GM23338 (cell line): ENCODE results near the gene COLQ. TPM values are rescaled to one million over a fixed set of nuclear protein-coding genes. Genes with fewer than 3 reads are reported as not detected.

Experiments
- ATAC-seq: fragments of 200-7000 bp; cut with Tn5 transposase; 3 replicates; pipeline ENCODE4 v1.9.1; 2020
- DNase-seq: peaks from one replicate; pipeline ENCODE4 v3.0.0-alpha.2; 2015; ENCODE audit warnings: low spot score
- H2AFZ ChIP-seq: fragments of 200-600 bp; sonication (generic); 2 replicates; pipeline ENCODE4 v1.8.0; 2016; ENCODE audit warnings: antibody characterized with exemption, mild to moderate bottlenecking, moderate library complexity
- H3F3A ChIP-seq: fragments of 200-600 bp; sonication (generic); replicated peaks from 2 replicates; pipeline ENCODE4 v1.8.0; 2017; ENCODE audit warnings: antibody characterized with exemption, mixed run types, low read depth
- H3K27ac ChIP-seq: fragments of 200-600 bp; sonication (generic); 2 replicates; pipeline ENCODE4 v1.6.1; 2016; ENCODE audit warnings: low read depth
- H3K27me3 ChIP-seq: fragments of 200-600 bp; sonication (generic); 2 replicates; pipeline ENCODE4 v1.8.0; 2016; ENCODE audit warnings: mild to moderate bottlenecking, mixed run types, moderate library complexity; ENCODE audit not compliant: insufficient read depth
- H3K36me3 ChIP-seq: fragments of 200-600 bp; sonication (generic); 2 replicates; pipeline ENCODE4 v1.8.0; 2016; ENCODE audit warnings: mild to moderate bottlenecking; ENCODE audit not compliant: insufficient read depth
- H3K4me1 ChIP-seq: fragments of 200-600 bp; sonication (generic); 2 replicates; pipeline ENCODE4 v1.8.0; 2016; ENCODE audit warnings: mild to moderate bottlenecking, moderate library complexity; ENCODE audit not compliant: insufficient read depth
- H3K4me2 ChIP-seq: fragments of 200-600 bp; sonication (generic); 2 replicates; pipeline ENCODE4 v1.7.1; 2017; ENCODE audit warnings: mixed run types
- H3K4me3 ChIP-seq: fragments of 200-600 bp; sonication (generic); 2 replicates; pipeline ENCODE4 v1.6.1; 2016; ENCODE audit warnings: mixed run types
- H3K79me2 ChIP-seq: fragments of 200-600 bp; sonication (generic); replicated peaks from 2 replicates; pipeline ENCODE4 v1.8.0; 2017; ENCODE audit warnings: mild to moderate bottlenecking; ENCODE audit not compliant: insufficient read depth
- H3K9me2 ChIP-seq: fragments of 200-600 bp; sonication (generic); 2 replicates; pipeline ENCODE4 v1.8.0; 2017; ENCODE audit not compliant: insufficient read depth
- H4K20me1 ChIP-seq: fragments of 200-600 bp; sonication (generic); replicated peaks from 2 replicates; pipeline ENCODE4 v1.8.0; 2017; ENCODE audit warnings: mild to moderate bottlenecking; ENCODE audit not compliant: insufficient read depth
- H3K27ac Mint-ChIP-seq: 2 replicates; pipeline ENCODE4 v1.8.0; 2020; ENCODE audit warnings: inconsistent platforms, mild to moderate bottlenecking, moderate library complexity, mixed read lengths
- H3K27me3 Mint-ChIP-seq: 3 replicates; pipeline ENCODE4 v1.8.0; 2022; ENCODE audit warnings: low read depth, mild to moderate bottlenecking, moderate library complexity, mixed read lengths, inconsistent platforms; ENCODE audit not compliant: insufficient read depth, poor library complexity
- H3K36me3 Mint-ChIP-seq: 3 replicates; pipeline ENCODE4 v1.8.0; 2021; ENCODE audit warnings: low read depth, mild to moderate bottlenecking, inconsistent platforms, moderate library complexity, mixed read lengths
- H3K4me1 Mint-ChIP-seq: 3 replicates; pipeline ENCODE4 v1.8.0; 2020; ENCODE audit warnings: mild to moderate bottlenecking, inconsistent platforms, mixed read lengths
- H3K4me3 Mint-ChIP-seq: 3 replicates; pipeline ENCODE4 v1.8.0; 2021; ENCODE audit warnings: moderate library complexity, mild to moderate bottlenecking, inconsistent platforms, mixed read lengths
- H3K9me3 Mint-ChIP-seq: 3 replicates; pipeline ENCODE4 v1.8.0; 2020; ENCODE audit warnings: moderate library complexity, mild to moderate bottlenecking, inconsistent platforms, mixed read lengths
- CTCF ChIP-seq, 2 experiments: fragments of 200-600 bp in 1 of 2; sonication (generic) in 1 of 2; conservative IDR thresholded peaks; 2 replicates each; pipeline versions ENCODE4 v1.5.1 to v1.6.1; 2016 to 2017; ENCODE audit warnings: antibody characterized with exemption in 2 of 2, low read depth in 2 of 2, mild to moderate bottlenecking in 2 of 2, moderate library complexity in 1 of 2
- EZH2 ChIP-seq: fragments of 200-600 bp; sonication (generic); IDR thresholded peaks from one replicate; pipeline ENCODE4 v1.8.0; 2017; ENCODE audit warnings: antibody characterized with exemption, mild to moderate bottlenecking, low read depth; ENCODE audit not compliant: unreplicated experiment
- EZH2phosphoT487 ChIP-seq: fragments of 200-600 bp; sonication (generic); IDR thresholded peaks from one replicate; pipeline ENCODE4 v1.8.1; 2018; ENCODE audit warnings: antibody characterized with exemption; ENCODE audit not compliant: unreplicated experiment
- POLR2AphosphoS5 ChIP-seq: IDR thresholded peaks from 2 replicates; pipeline ENCODE4 v1.6.1; 2016; ENCODE audit warnings: antibody characterized with exemption, low read depth
- polyA plus RNA-seq: library from polyadenylated mRNA; unstranded; fragments of >200 nt; fragmentation: Nextera tagmentation; extraction: Ambion mirVana; gene quantifications from 2 replicates; pipeline ENCODE4 v1.2.1, GENCODE V29; 2016
- total RNA-seq: library from RNA; depleted of rRNA; stranded (reverse); fragments of >200 nt; shearing (Covaris generic); gene quantifications from 2 replicates; pipeline ENCODE4 v1.2.3, GENCODE V29; 2014
- TF ChIP-seq, protein P1 (sequence below): fragments of 250-450 bp; sonication (Bioruptor Pico); IDR thresholded peaks from 2 replicates; pipeline ENCODE4 v1.5.0; 2020; ENCODE audit warnings: mild to moderate bottlenecking, moderate library complexity
- TF ChIP-seq, protein P2 (sequence below): IDR thresholded peaks from 2 replicates; pipeline ENCODE4 v1.6.1; 2016; ENCODE audit warnings: antibody characterized with exemption

The COLQ gene
- total and polyA plus RNA-seq, 2 experiments from 2014 or later = 0.78 to 2.0 TPM

DNA sequence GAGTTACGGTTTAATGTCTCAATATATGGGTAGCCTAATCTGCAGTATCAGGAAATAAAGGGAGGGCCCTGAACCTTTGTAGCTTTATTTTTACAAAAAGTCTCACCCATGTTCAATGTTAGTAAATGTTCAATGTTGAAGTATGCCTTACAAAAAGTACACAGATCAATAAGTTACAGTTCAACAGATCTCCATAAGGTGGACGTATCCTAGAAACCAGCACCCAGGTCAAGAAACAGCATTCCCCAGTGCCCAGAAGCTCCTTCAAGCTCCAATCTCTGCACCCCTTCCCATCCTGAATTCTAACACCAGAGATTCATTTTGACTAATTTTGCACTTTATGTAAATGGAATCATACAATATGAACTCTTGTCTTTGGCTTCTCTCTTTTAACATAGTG, 31.3 kb downstream of the COLQ start (continued):
- TF ChIP-seq, protein P1, sequence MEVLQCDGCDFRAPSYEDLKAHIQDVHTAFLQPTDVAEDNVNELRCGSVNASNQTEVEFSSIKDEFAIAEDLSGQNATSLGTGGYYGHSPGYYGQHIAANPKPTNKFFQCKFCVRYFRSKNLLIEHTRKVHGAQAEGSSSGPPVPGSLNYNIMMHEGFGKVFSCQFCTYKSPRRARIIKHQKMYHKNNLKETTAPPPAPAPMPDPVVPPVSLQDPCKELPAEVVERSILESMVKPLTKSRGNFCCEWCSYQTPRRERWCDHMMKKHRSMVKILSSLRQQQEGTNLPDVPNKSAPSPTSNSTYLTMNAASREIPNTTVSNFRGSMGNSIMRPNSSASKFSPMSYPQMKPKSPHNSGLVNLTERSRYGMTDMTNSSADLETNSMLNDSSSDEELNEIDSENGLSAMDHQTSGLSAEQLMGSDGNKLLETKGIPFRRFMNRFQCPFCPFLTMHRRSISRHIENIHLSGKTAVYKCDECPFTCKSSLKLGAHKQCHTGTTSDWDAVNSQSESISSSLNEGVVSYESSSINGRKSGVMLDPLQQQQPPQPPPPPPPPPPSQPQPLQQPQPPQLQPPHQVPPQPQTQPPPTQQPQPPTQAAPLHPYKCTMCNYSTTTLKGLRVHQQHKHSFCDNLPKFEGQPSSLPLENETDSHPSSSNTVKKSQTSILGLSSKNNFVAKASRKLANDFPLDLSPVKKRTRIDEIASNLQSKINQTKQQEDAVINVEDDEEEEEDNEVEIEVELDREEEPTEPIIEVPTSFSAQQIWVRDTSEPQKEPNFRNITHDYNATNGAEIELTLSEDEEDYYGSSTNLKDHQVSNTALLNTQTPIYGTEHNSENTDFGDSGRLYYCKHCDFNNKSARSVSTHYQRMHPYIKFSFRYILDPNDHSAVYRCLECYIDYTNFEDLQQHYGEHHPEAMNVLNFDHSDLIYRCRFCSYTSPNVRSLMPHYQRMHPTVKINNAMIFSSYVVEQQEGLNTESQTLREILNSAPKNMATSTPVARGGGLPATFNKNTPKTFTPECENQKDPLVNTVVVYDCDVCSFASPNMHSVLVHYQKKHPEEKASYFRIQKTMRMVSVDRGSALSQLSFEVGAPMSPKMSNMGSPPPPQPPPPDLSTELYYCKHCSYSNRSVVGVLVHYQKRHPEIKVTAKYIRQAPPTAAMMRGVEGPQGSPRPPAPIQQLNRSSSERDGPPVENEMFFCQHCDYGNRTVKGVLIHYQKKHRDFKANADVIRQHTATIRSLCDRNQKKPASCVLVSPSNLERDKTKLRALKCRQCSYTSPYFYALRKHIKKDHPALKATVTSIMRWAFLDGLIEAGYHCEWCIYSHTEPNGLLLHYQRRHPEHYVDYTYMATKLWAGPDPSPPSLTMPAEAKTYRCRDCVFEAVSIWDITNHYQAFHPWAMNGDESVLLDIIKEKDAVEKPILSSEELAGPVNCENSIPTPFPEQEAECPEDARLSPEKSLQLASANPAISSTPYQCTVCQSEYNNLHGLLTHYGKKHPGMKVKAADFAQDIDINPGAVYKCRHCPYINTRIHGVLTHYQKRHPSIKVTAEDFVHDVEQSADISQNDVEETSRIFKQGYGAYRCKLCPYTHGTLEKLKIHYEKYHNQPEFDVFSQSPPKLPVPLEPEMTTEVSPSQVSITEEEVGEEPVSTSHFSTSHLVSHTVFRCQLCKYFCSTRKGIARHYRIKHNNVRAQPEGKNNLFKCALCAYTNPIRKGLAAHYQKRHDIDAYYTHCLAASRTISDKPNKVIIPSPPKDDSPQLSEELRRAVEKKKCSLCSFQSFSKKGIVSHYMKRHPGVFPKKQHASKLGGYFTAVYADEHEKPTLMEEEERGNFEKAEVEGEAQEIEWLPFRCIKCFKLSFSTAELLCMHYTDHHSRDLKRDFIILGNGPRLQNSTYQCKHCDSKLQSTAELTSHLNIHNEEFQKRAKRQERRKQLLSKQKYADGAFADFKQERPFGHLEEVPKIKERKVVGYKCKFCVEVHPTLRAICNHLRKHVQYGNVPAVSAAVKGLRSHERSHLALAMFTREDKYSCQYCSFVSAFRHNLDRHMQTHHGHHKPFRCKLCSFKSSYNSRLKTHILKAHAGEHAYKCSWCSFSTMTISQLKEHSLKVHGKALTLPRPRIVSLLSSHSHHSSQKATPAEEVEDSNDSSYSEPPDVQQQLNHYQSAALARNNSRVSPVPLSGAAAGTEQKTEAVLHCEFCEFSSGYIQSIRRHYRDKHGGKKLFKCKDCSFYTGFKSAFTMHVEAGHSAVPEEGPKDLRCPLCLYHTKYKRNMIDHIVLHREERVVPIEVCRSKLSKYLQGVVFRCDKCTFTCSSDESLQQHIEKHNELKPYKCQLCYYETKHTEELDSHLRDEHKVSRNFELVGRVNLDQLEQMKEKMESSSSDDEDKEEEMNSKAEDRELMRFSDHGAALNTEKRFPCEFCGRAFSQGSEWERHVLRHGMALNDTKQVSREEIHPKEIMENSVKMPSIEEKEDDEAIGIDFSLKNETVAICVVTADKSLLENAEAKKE (CRISPR knock-in tag) = no peak

DNA sequence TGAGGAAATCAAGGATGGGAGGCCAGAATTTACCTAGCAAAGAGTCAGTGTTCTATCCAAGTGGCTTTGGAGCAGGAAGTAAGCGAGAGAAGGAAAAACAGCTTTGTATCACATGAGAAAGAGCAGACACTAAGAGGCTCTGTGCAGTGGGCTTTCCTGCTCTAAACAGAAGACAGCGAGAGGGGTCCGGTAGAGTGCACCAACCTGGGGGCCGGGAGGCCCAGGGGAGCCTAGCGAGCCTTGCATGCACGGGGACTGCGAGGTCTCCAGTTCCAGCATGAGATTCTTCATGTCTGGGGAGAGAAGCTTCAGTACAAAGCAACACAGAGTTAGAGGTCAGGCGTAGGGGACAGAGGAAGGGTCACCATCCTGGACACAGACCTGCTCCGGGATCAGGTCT, 33.5 kb downstream of the COLQ start:
- Mint-ChIP-seq H3K27me3 (no peaks in the 10 kb centered on the region), H3K27ac (no peak overlapping the region), H3K4me1 (no peaks in the 10 kb centered on the region; the same call in 2 of the 3 replicates), H3K9me3 (peaks cover 2% of the 10 kb centered on the region; the same call in 1 of the 3 replicates), H3K36me3 (no peaks in the 10 kb centered on the region; the same call in 2 of the 3 replicates), H3K4me3 (no peak overlapping the region)
- Histone ChIP-seq H3K27ac (no peak overlapping the region), H4K20me1 (no peaks in the 10 kb centered on the region), H3K79me2 (no peaks in the 10 kb centered on the region), H3K36me3 (no peaks in the 10 kb centered on the region), H3K9me2 (peaks cover 3% of the 10 kb centered on the region; the same call in 1 of the 2 replicates), H3F3A (no peaks in the 10 kb centered on the region), H3K27me3 (no peaks in the 10 kb centered on the region), H3K4me3 (no peak overlapping the region), H3K4me1 (no peaks in the 10 kb centered on the region), H3K4me2 (no peak overlapping the region), H2AFZ (no peak overlapping the region)
- ATAC-seq (no peak), DNase-seq (no peak)
- TF ChIP-seq, protein P2, sequence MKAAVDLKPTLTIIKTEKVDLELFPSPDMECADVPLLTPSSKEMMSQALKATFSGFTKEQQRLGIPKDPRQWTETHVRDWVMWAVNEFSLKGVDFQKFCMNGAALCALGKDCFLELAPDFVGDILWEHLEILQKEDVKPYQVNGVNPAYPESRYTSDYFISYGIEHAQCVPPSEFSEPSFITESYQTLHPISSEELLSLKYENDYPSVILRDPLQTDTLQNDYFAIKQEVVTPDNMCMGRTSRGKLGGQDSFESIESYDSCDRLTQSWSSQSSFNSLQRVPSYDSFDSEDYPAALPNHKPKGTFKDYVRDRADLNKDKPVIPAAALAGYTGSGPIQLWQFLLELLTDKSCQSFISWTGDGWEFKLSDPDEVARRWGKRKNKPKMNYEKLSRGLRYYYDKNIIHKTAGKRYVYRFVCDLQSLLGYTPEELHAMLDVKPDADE = no peak
- TF ChIP-seq CTCF (conservative IDR thresholded peaks at IDR 0.05; ENCODE audit: low read depth in 2 of 2) (no peak), EZH2phosphoT487 (no peak), POLR2AphosphoS5 (no peak), EZH2 (no peak)
- TF ChIP-seq, protein P1 (CRISPR knock-in tag) = no peak
